HG02610 (cell line): ENCODE measurements around the gene WDR62.

Source experiments
- ATAC-seq: cut with Tn5 transposase; IDR thresholded peaks from one replicate; pipeline ENCODE4 v1.9.1; 2021; ENCODE audit warnings: mild to moderate bottlenecking, moderate library complexity; ENCODE audit not compliant: unreplicated experiment

WDR62 gene

DNA sequence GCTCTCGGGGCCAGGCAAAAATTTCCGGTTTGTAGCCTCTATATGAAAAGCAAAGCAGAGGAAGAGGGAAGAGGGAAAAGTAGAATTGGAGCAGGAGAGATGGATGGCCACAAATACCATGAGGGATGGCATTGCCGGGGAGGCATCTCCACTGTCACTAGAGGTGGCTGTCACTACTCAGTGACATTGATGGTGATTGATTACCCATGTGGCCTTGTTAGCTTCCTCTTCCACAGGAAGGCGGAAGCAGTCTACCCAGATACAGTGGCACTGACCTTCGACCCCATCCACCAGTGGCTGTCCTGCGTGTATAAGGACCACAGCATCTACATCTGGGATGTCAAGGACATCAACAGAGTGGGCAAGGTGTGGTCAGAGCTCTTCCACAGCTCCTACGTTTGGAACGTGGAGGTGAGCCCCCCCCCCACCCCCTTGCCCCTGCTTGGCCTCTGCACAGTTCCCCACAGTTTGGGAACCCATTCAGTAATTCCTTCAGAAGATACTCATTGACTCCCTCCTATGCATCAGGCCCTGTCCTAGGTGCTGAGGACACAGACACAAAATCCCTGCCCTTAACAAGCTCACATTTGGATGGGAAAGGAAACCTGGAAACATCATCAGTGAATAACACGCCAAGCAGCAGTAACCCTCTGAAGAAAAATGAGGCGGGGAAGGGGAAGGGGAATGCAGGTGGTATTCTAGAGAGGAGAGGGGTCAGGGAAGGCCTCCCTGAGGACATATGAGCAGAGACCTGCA is 18.6 kb downstream of the WDR62 start:
- ATAC-seq, result no peak

DNA sequence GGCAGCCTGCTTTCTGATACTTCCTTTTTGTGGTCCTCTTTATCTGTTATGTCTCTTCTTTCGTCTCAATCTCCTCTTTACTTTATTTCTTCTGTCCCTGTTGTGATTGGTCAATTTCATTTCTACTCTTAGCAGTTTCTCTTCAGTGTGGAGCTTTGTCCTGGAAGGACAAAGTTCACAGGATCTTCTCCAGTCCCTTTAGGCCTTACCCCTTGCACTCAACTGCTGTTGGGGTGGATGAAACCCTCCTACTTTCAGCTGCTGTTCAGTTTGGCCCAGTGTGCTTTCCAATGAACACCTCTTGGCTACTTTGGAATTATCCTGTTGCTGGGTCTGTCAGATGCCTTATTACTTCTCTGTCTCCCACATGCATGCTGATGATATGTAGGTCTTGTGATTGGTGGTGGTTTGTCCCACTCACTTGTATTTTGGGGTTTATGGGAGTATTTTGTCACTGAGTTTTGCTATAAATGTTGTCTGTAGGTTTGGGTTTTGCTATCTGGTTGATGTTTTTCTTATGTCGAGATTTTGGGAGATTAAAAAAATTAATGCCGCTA is 24.8 kb downstream of the WDR62 start:
- no peak for ATAC-seq

DNA sequence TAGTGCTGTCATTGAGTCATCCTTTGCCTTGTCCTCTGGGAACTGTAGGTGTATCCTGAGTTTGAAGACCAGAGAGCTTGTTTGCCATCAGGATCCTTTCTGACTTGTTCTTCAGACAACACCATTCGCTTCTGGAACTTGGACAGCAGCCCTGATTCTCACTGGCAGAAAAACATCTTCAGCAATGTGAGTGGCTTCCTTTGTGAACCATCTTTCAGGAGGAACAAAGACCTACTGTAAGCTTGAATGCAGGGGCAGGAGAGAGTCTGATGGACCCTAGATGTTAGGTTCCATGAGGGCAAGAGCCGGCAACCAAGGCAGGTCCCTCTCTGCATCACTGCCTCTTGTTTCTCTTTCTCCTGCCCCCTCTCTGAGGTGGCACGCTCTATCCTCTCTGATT is 26.7 kb downstream of the WDR62 start:
- ATAC-seq, result no peak

- ATAC-seq, result no peak
These were observed 27.2 kb downstream of the WDR62 start for GRCh38 chr19:36081894-36082293.

DNA sequence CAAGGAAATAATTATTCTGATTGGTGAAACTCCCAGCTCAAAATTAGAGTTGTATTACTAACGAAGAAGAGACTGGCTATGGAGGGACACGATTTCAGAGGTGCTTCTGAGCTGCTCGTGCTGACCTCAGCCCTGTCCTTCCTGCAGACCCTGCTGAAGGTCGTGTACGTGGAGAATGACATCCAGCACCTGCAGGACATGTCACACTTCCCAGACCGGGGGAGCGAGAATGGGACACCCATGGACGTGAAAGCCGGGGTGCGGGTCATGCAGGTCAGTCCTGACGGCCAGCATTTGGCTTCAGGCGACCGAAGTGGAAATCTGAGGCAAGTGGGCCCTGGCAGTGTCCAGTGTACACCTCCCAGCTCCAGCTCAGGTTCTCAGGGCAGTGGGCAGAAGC is 28.2 kb downstream of the WDR62 start:
- ATAC-seq, result no peak

DNA sequence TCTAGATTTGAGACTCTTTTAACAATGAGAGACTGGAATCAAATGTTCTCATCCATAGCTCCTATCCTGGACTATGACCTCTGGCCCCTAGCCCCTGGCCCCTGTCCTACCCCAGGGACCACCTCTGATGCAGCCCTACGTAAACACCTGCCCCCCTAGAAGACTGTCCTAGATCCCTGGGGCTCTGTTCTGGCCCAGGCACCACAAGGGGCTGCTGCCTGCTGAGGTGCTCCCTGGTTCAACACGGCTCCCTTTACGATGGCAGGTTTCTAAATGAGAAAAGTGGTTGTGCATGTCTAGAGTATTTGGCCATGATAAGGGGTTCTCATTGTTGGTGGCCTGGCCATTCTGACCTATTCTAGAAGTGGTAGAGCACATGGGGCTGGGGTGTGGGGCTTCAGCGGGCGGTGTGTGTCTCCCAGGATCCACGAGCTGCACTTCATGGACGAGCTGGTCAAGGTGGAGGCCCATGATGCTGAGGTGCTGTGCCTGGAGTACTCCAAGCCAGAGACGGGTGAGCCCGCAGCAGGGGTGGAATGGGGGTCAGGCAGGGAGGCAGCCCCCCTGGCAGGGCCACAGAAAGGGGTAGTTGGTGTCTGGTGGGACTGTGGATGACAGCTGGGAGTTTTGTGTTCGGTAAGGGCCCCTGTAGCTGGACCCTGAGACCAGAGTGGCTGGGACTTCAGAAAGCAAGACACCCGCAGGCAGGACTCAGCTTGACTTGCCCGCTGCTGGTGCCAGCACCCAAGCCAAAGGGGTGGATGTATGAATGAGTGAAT is 29.7 kb downstream of the WDR62 start:
- ATAC-seq, result no peak

GRCh38 chr19:36086326-36086725 is 31.6 kb downstream of the WDR62 start:
- ATAC-seq, result no peak

DNA sequence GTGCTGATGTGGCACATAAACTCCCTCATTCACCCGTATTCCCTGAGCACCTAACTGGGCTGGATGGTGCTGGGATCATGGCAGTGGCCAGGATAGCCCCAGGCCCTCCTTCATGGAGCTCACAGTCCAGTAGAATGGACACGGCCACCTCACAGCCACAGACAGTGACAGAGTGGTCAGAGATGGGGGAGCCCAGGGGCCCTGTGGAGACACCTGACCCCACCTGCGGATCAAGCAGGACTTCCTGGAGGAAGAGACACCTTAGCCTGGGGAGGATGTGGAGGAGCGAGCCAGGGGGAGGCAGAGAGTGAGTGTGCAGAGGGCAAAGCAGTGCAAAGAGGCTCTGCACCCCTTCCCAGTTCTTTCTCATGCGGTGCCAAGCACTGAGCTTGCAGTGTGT is 35.1 kb downstream of the WDR62 start:
- no peak for ATAC-seq

DNA sequence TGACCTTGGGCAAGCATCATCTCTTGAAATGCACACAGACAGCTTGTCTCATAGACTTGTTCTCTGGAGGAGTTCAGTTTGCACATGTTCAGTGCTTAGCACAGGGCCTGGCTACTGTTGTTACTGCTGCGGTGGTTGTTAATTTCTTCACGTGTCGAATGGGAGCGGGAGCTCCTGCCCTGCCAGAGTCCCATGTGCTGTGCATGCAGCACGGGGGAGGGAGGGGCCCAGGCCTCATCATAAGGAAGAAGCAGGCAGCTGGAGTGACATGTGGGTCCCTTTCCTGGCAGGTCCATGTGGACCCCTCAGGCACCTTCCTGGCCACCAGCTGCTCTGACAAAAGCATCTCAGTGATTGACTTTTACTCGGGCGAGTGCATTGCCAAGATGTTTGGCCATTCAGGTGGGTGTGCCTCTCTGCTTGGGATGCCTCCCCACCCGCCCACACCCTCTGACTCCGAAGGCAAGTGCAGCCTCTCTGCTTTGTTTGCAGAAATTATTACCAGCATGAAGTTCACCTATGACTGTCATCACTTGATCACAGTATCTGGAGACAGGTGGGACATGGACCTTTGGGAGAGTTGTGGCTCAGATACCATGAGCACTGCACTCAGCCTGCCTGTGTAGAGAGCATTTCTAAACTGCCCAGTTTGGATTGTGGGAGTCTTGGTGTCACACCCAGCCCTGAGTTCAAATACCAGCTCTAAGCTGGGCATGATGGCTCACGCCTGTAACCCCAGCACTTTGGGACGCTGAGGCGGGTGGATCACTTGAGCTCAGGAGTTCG is 36.4 kb downstream of the WDR62 start:
- no peak for ATAC-seq

GRCh38 chr19:36092566-36092965 is 37.9 kb downstream of the WDR62 start:
- no peak for ATAC-seq

DNA sequence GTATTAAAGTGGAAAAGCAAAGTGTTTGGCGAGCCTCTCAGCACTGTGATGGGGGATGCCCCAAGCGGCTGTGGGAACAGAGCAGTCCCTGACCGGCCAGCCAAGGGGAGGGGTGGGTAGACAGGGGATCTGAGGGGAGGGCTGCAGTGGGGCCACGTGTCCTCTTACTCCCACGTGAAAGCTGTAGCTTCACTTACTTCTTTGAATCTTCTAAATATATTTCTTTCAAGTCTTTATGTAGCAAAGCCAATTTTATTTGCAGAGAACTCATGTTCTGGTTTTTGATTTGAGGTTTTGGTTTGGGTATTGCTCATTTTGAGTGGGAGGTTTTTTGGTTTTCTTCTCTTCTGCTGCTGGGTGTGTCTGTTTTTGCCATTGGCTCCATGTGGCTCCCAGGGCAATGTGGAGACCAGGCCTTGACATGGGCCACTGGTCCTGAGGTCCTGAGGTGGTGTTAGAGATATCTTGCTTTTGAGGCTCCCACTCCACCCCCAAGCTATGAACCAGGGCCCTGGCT is 38.5 kb downstream of the WDR62 start:
- ATAC-seq, result no peak

- ATAC-seq, result no peak
These were observed 39.0 kb downstream of the WDR62 start for GRCh38 chr19:36093687-36094086.

GRCh38 chr19:36097036-36097435 is 42.3 kb downstream of the WDR62 start:
- ATAC-seq, result no peak

- no peak for ATAC-seq
These were observed 44.6 kb downstream of the WDR62 start for GRCh38 chr19:36099166-36099785.

DNA sequence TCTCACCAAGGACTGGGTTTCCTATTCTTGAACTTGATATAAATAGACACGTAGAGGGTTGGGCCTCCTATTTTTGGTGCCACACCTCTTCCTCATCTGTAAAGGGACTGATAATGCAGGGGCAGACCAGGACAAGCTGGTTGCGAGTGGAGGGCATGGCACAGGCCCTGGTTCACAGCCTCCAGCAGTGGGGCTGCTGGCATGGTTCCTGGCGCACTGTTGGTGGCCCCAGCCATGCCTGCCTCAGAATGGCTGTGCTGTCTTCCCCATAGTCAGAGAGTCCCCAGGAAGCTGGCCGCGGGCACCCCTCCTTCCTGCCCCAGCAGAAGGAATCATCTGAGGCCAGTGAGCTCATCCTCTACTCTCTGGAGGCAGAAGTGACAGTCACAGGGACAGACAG is 45.8 kb downstream of the WDR62 start:
- no peak for ATAC-seq

- ATAC-seq, result no peak
These were observed 47.0 kb downstream of the WDR62 start for GRCh38 chr19:36101550-36102327.

DNA sequence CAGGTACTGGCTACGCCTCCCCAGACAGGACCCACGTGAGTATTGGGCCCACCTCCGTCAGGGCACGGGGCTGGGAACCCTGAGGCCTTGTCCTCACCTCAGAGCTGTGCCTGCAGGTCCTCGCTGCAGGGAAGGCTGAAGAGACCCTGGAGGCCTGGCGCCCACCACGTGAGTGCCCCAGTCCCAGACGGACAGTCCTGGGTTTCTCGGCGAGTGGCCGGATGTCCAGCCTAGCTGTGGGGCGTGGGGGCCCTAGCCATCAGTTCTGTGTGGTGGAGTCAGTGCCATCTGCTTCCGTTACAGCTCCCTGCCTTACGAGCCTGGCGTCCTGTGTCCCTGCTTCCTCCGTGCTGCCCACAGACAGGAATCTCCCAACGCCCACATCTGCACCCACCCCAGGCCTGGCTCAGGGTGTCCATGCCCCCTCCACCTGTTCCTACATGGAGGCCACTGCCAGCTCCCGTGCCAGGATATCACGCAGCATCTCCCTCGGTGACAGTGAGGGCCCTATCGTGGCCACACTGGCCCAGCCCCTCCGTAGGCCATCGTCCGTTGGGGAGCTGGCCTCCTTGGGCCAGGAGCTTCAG is 48.4 kb downstream of the WDR62 start:
- ATAC-seq, result no peak

DNA sequence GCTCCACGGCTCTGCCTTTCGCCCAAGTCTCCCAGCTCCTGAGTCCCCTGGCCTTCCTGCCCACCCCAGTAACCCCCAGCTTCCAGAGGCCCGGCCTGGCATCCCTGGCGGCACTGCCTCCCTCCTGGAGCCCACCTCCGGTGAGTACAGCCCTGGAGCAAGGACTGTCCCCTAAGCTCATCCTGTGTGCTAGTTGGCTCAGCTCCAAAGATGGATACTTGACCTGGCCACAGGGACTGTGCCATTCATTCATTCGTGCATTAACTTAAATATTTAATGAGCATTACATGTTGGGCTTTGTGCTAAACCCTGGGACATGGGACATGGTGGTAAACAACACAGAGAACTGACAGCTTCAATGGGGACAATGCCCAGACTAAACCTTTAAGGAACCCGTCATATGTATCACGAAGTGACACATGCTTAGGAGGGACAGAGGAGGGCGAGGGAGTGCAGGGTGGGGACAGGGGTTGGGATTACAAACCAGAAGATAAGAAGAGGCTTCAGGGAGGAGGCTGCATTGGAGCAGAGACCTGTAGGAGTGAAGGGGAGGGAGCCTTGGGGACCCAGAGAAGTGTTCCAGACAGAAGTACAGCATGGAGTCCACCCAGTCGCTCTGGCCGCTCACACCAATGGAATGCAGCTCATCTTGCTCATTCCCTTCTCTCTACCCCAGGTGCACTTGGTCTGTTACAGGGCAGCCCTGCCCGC is 49.3 kb downstream of the WDR62 start:
- no peak for ATAC-seq

- ATAC-seq, result no peak
These were observed 51.7 kb downstream of the WDR62 start for GRCh38 chr19:36106441-36106840.
